ENCODE results near the gene EFCAB6. TPM values are rescaled to one million over a fixed set of nuclear protein-coding genes. Genes with fewer than 3 reads are reported as not detected.

The EFCAB6 gene
- total RNA-seq, 1 experiment from 2014 or later: not detected

DNA sequence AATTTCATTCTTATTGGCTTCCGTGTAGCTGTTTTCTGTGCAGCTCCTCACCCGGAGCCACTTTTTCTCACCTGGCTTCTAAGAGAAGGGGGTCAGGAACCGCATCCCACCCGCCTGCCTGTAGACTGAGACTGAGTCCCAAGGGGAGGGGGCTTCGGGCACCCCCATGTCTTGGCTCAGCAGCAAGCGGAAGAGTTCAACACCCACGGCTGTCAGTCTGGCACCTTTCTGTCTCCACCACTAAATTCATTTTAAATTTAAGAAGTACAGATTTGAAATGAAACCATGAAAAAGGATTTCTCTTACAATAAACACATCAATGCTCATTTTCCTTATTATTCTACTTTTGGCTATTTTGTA is 66.7 kb downstream of the EFCAB6 start:
- no peaks in the 10 kb centered on the region for H3K4me1 ChIP-seq
- H3K4me1 Mint-ChIP-seq (ENCODE audit: low read depth, unreplicated experiment): no peaks in the 10 kb centered on the region
- ChIA-PET CTCF (no interaction called here), POLR2A (no interaction called here)
- H3K36me3 Mint-ChIP-seq (ENCODE audit: insufficient read depth, unreplicated experiment): no peaks in the 10 kb centered on the region
- H3K27ac Mint-ChIP-seq (ENCODE audit: unreplicated experiment): no peak overlapping the region
- H3K36me3 ChIP-seq (ENCODE audit: control insufficient read depth, insufficient read depth, low read length): no peaks in the 10 kb centered on the region
- no peaks in the 10 kb centered on the region for H3K9me3 ChIP-seq
- no peak overlapping the region for H3K4me3 ChIP-seq (ENCODE audit: low read depth, low read length)
- H3K27me3 Mint-ChIP-seq (ENCODE audit: insufficient read depth, unreplicated experiment): peaks cover 5% of the 10 kb centered on the region
- DNase-seq: no peak
- intact Hi-C loops (cut with micrococcal nuclease; ENCODE audit: unreplicated experiment): no loop called here
- TF ChIP-seq, protein P1, sequence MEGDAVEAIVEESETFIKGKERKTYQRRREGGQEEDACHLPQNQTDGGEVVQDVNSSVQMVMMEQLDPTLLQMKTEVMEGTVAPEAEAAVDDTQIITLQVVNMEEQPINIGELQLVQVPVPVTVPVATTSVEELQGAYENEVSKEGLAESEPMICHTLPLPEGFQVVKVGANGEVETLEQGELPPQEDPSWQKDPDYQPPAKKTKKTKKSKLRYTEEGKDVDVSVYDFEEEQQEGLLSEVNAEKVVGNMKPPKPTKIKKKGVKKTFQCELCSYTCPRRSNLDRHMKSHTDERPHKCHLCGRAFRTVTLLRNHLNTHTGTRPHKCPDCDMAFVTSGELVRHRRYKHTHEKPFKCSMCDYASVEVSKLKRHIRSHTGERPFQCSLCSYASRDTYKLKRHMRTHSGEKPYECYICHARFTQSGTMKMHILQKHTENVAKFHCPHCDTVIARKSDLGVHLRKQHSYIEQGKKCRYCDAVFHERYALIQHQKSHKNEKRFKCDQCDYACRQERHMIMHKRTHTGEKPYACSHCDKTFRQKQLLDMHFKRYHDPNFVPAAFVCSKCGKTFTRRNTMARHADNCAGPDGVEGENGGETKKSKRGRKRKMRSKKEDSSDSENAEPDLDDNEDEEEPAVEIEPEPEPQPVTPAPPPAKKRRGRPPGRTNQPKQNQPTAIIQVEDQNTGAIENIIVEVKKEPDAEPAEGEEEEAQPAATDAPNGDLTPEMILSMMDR (IDR thresholded peaks at IDR 0.05; ENCODE audit: insufficient read depth in 1 of 2, low read depth in 1 of 2, low read length in 1 of 2, severe bottlenecking in 1 of 2, unreplicated experiment in 1 of 2): no peak
- H3K27me3 ChIP-seq (replicated peaks; ENCODE audit: control insufficient read depth, insufficient read depth, low read length): no peaks in the 10 kb centered on the region; the same call in 1 of the 2 replicates
- BruUV-seq (replicated peaks): no TSS peak
- no peak overlapping the region for H3K4me3 Mint-ChIP-seq (ENCODE audit: unreplicated experiment)
- no peaks in the 10 kb centered on the region for H3K9me3 Mint-ChIP-seq (ENCODE audit: unreplicated experiment)

GRCh38 chr22:43744700-43745410 is 67.2 kb downstream of the EFCAB6 start:
- H3K27me3 Mint-ChIP-seq (ENCODE audit: insufficient read depth, unreplicated experiment): peaks cover 5% of the 10 kb centered on the region
- no peaks in the 10 kb centered on the region for H3K36me3 Mint-ChIP-seq (ENCODE audit: insufficient read depth, unreplicated experiment)
- POLR2A ChIA-PET: no interaction called here
- no peaks in the 10 kb centered on the region; the same call in 1 of the 2 replicates for H3K27me3 ChIP-seq (replicated peaks; ENCODE audit: control insufficient read depth, insufficient read depth, low read length)
- H3K9me3 Mint-ChIP-seq (ENCODE audit: unreplicated experiment): no peaks in the 10 kb centered on the region
- no peaks in the 10 kb centered on the region for H3K36me3 ChIP-seq (ENCODE audit: control insufficient read depth, insufficient read depth, low read length)
- no peaks in the 10 kb centered on the region for H3K4me1 ChIP-seq
- DNase-seq: no peak
- no TSS peak for BruUV-seq (replicated peaks)
- CTCF ChIA-PET: no interaction called here
- intact Hi-C loops (cut with micrococcal nuclease; ENCODE audit: unreplicated experiment): no loop called here
- no peaks in the 10 kb centered on the region for H3K9me3 ChIP-seq
- H3K4me1 Mint-ChIP-seq (ENCODE audit: low read depth, unreplicated experiment): no peaks in the 10 kb centered on the region
- H3K4me3 Mint-ChIP-seq (ENCODE audit: unreplicated experiment): no peak overlapping the region
- H3K27ac Mint-ChIP-seq (ENCODE audit: unreplicated experiment): no peak overlapping the region
- TF ChIP-seq, protein P1 (IDR thresholded peaks at IDR 0.05; ENCODE audit: insufficient read depth in 1 of 2, low read depth in 1 of 2, low read length in 1 of 2, severe bottlenecking in 1 of 2, unreplicated experiment in 1 of 2): no peak
- no peak overlapping the region for H3K4me3 ChIP-seq (ENCODE audit: low read depth, low read length)

DNA sequence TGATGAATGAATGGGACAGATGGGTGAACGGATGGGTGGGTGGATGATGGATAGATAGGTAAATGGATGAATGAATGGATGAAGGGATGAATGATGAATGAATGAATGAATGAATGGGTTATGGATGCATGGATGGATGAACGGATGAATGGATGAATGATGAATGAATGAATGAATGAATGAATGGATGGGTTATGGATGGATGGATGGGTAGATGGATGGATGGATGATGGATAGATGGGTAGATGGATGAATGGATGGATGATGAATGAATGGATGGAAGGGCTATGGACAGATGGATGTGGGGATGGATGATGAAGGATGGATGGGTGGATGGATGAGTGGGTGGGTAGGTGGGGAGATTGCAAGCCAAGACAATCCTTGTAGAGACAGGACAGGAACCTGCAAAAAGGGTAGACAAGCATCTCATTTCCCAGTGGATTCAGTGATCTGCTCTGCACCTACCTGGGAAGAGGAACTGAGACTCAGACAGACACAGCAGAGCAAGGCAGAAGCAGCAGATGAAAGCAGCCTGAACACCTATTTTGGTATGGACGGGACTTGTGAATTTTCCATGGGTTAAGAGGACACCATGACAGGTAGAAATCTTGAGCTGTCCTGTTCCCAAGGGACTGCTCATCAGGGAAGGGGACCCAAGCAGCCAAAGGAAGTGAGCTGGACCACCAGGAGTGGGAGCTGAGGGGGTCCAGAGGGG is 68.0 kb downstream of the EFCAB6 start:
- intact Hi-C loops (cut with micrococcal nuclease; ENCODE audit: unreplicated experiment): no loop called here
- Mint-ChIP-seq H3K4me3 (ENCODE audit: unreplicated experiment) (no peak overlapping the region), H3K36me3 (ENCODE audit: insufficient read depth, unreplicated experiment) (no peaks in the 10 kb centered on the region), H3K9me3 (ENCODE audit: unreplicated experiment) (no peaks in the 10 kb centered on the region), H3K4me1 (ENCODE audit: low read depth, unreplicated experiment) (no peaks in the 10 kb centered on the region), H3K27ac (ENCODE audit: unreplicated experiment) (no peak overlapping the region), H3K27me3 (ENCODE audit: insufficient read depth, unreplicated experiment) (peaks cover 5% of the 10 kb centered on the region)
- no peak for DNase-seq
- BruUV-seq (replicated peaks): no TSS peak
- no peaks in the 10 kb centered on the region for H3K36me3 ChIP-seq (ENCODE audit: control insufficient read depth, insufficient read depth, low read length)
- no peak overlapping the region for H3K4me3 ChIP-seq (ENCODE audit: low read depth, low read length)
- POLR2A ChIA-PET: no interaction called here
- H3K4me1 ChIP-seq: no peaks in the 10 kb centered on the region
- TF ChIP-seq, protein P1 (IDR thresholded peaks at IDR 0.05; ENCODE audit: insufficient read depth in 1 of 2, low read depth in 1 of 2, low read length in 1 of 2, severe bottlenecking in 1 of 2, unreplicated experiment in 1 of 2): no peak
- CTCF ChIA-PET: no interaction called here
- H3K9me3 ChIP-seq: no peaks in the 10 kb centered on the region
- H3K27me3 ChIP-seq (replicated peaks; ENCODE audit: control insufficient read depth, insufficient read depth, low read length): no peaks in the 10 kb centered on the region; the same call in 1 of the 2 replicates

Data from Caco-2 (cell line).